ENCODE data around the gene CES1. TPM values are rescaled to one million over a fixed set of nuclear protein-coding genes. Genes with fewer than 3 reads are reported as not detected.

CES1 gene
- total RNA-seq (2014; rRNA removed) (not detected in 2 replicates), Bru-seq, nascent RNA (not detected), BruChase-seq, experiment 1, labeled RNA remaining after a 6-hour chase (not detected), BruChase-seq, experiment 2, labeled RNA remaining after a 2-hour chase (not detected)
- long read RNA-seq = 0 reads

- CTCF ChIA-PET = no interaction called here
- no peaks in the 10 kb centered on the region for H3F3A ChIP-seq (ENCODE audit: low read length, unreplicated experiment)
- H3K9me2 ChIP-seq (replicated peaks; ENCODE audit: low read length) = no peaks in the 10 kb centered on the region
- POLR2A ChIA-PET (ENCODE audit: unreplicated experiment) = no interaction called here
- TF ChIP-seq EZH2 (IDR thresholded peaks at IDR 0.05; ENCODE audit: low read length, unreplicated experiment) (no peak), CTCF (conservative IDR thresholded peaks at IDR 0.05; ENCODE audit: low read depth, low read length) (no peak), EZH2phosphoT487 (IDR thresholded peaks at IDR 0.05; ENCODE audit: borderline replicate concordance, low read length) (no peak)
- no peaks in the 10 kb centered on the region for H3K79me2 ChIP-seq (ENCODE audit: low read length)
- H3K27me3 ChIP-seq (ENCODE audit: low read length) = no peaks in the 10 kb centered on the region
- H3K27ac ChIP-seq (ENCODE audit: low read length) = no peak within 1 kb of the TSS
- BruUV-seq (replicated peaks) = no TSS peak
- no peaks in the 10 kb centered on the region for H3K4me1 ChIP-seq (ENCODE audit: insufficient read depth, low read length)
- ATAC-seq (no peak), DNase-seq (no peak)
- no peak within 1 kb of the TSS for H3K9ac ChIP-seq (ENCODE audit: low read length)
- no peaks in the 10 kb centered on the region for H3K9me3 ChIP-seq (ENCODE audit: low read length)
- no peak within 1 kb of the TSS for H2AFZ ChIP-seq (ENCODE audit: low read length)
- H3K4me3 ChIP-seq (ENCODE audit: low read length) = no peak within 1 kb of the TSS
- no peak within 1 kb of the TSS for H3K4me2 ChIP-seq (ENCODE audit: low read length)
- no peaks in the 10 kb centered on the region for H3K36me3 ChIP-seq (ENCODE audit: low read depth, low read length)
- intact Hi-C loops (cut with micrococcal nuclease) = no loop called here
- no peaks in the 10 kb centered on the region for H4K20me1 ChIP-seq (ENCODE audit: low read length)
These were observed at the start of gene CES1 for GRCh38 chr16:55832773-55833691. Gene CES1 (minus strand): TSS chr16:55833096. CDS start chr16:55833055, 41 bp downstream.

- no peak for DNase-seq
- Histone ChIP-seq H3K4me2 (ENCODE audit: low read length) (no peak overlapping the region), H3K27me3 (ENCODE audit: low read length) (0 out of 2 replicates have a peak, but pooled peaks cover 3% of the 10 kb centered on the region), H3K4me3 (ENCODE audit: low read length) (no peak overlapping the region), H3K9me2 (replicated peaks; ENCODE audit: low read length) (no peaks in the 10 kb centered on the region), H3F3A (ENCODE audit: low read length, unreplicated experiment) (no peaks in the 10 kb centered on the region), H4K20me1 (ENCODE audit: low read length) (no peaks in the 10 kb centered on the region), H3K36me3 (ENCODE audit: low read depth, low read length) (no peaks in the 10 kb centered on the region), H3K27ac (ENCODE audit: low read length) (no peak overlapping the region), H3K79me2 (ENCODE audit: low read length) (no peaks in the 10 kb centered on the region), H2AFZ (ENCODE audit: low read length) (no peak overlapping the region), H3K9me3 (ENCODE audit: low read length) (no peaks in the 10 kb centered on the region), H3K4me1 (ENCODE audit: insufficient read depth, low read length) (no peaks in the 10 kb centered on the region), H3K9ac (ENCODE audit: low read length) (no peak overlapping the region)
- no peak for TF ChIP-seq CTCF (conservative IDR thresholded peaks at IDR 0.05; ENCODE audit: low read depth, low read length)
- TF ChIP-seq EZH2 (IDR thresholded peaks at IDR 0.05; ENCODE audit: low read length, unreplicated experiment) = no peak
- no peak for TF ChIP-seq EZH2phosphoT487 (IDR thresholded peaks at IDR 0.05; ENCODE audit: borderline replicate concordance, low read length)
- POLR2A ChIA-PET (ENCODE audit: unreplicated experiment) = no interaction called here
- CTCF ChIA-PET = no interaction called here
- no TSS peak for BruUV-seq (replicated peaks)
- no peak for ATAC-seq
- intact Hi-C loops (cut with micrococcal nuclease) = no loop called here
These were observed 44.0 kb upstream of the CES1 start for GRCh38 chr16:55876854-55877253.

- Histone ChIP-seq H3K9me3 (ENCODE audit: low read length) (no peaks in the 10 kb centered on the region), H3K27me3 (ENCODE audit: low read length) (0 out of 2 replicates have a peak, but pooled peaks cover 3% of the 10 kb centered on the region), H3K9me2 (replicated peaks; ENCODE audit: low read length) (no peaks in the 10 kb centered on the region), H3K9ac (ENCODE audit: low read length) (no peak within 1 kb of the TSS), H3K27ac (ENCODE audit: low read length) (no peak within 1 kb of the TSS), H3K36me3 (ENCODE audit: low read depth, low read length) (no peaks in the 10 kb centered on the region), H3K4me3 (ENCODE audit: low read length) (no peak within 1 kb of the TSS), H3K4me1 (ENCODE audit: insufficient read depth, low read length) (no peaks in the 10 kb centered on the region), H2AFZ (ENCODE audit: low read length) (no peak within 1 kb of the TSS), H3F3A (ENCODE audit: low read length, unreplicated experiment) (no peaks in the 10 kb centered on the region), H3K79me2 (ENCODE audit: low read length) (no peaks in the 10 kb centered on the region), H4K20me1 (ENCODE audit: low read length) (no peaks in the 10 kb centered on the region), H3K4me2 (ENCODE audit: low read length) (no peak within 1 kb of the TSS)
- ChIA-PET CTCF (no interaction called here), POLR2A (ENCODE audit: unreplicated experiment) (interaction anchor here (0.5 kb wide), 1 partner anchor 14 kb away, joined by 3 read pairs; no protein-coding TSS in a partner anchor)
- intact Hi-C loops (cut with micrococcal nuclease) = no loop called here
- no peak for TF ChIP-seq EZH2phosphoT487 (IDR thresholded peaks at IDR 0.05; ENCODE audit: borderline replicate concordance, low read length)
- no peak for TF ChIP-seq CTCF (conservative IDR thresholded peaks at IDR 0.05; ENCODE audit: low read depth, low read length)
- TF ChIP-seq EZH2 (IDR thresholded peaks at IDR 0.05; ENCODE audit: low read length, unreplicated experiment) = no peak
- no TSS peak for BruUV-seq (replicated peaks)
- DNase-seq = no peak
- no peak for ATAC-seq
These were observed 42.4 kb upstream of the CES1 start, which contains the start of gene CES5A for GRCh38 chr16:55875273-55875672. Gene CES5A (minus strand): TSS chr16:55875373. CDS start chr16:55875221, 152 bp downstream.

All from PC-3 (cell line).